Measurements from ENCODE around the gene COL7A1. TPM values are rescaled to one million over a fixed set of nuclear protein-coding genes. Genes with fewer than 3 reads are reported as not detected.
A peak's percentile ranks its signal among the peaks of the same experiment; 100 is the strongest.

Gene COL7A1
- total and polyA plus RNA-seq, 2 donors from 2014 or later: 13.1 to 14.4 TPM

DNA sequence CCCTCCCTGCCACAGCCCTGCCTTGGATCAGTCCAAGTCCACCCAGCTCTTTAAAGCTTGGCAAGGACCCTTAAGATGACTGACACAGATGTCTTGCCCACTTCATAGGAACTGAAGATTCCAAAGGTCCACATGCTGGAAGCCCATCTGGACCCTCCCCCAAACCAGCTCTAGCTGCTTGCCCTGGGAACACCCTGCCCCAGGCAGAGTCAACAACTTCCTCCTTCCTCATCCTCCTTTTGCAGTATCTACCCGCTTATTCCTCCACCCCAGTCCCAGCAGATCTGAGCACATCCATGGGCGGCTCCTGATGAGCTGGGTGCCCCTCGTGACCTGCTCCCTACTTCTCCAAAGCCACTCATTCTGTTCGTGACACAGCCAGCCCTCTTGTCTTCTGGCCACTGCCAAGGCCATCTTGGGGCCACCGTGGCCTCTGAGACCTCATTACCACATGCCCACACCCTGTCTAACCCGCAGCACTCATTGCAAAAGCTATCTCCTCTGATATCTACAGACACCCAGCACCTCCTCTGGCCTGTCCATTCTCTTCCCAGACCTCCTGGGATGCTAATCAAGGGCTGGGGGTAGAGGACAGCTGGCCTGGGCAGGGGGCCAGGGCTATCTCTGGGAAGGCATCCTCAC, 36.5 kb downstream of the COL7A1 start:
- no peaks in the 10 kb centered on the region for H3K27me3 ChIP-seq (ENCODE audit: control insufficient read depth, insufficient read depth, low read length)
- no peaks in the 10 kb centered on the region for H3K36me3 ChIP-seq (ENCODE audit: control insufficient read depth in 2 of 3, insufficient read depth in 3 of 3, low read length in 3 of 3)
- no peaks in the 10 kb centered on the region for H3K9me3 ChIP-seq (ENCODE audit: control insufficient read depth in 2 of 3, insufficient read depth in 1 of 3, low read length in 3 of 3)
- H3K4me3 ChIP-seq (ENCODE audit: low read length in 3 of 3): no peak overlapping the region
- H3K9ac ChIP-seq (ENCODE audit: low read length in 3 of 3): no peak overlapping the region
- FAIRE-seq (no peak), DNase-seq (peak in 1 of 5 donors; percentile 67)
- intact Hi-C loops (cut with DNase I): no loop called here
- TF ChIP-seq, protein P1, sequence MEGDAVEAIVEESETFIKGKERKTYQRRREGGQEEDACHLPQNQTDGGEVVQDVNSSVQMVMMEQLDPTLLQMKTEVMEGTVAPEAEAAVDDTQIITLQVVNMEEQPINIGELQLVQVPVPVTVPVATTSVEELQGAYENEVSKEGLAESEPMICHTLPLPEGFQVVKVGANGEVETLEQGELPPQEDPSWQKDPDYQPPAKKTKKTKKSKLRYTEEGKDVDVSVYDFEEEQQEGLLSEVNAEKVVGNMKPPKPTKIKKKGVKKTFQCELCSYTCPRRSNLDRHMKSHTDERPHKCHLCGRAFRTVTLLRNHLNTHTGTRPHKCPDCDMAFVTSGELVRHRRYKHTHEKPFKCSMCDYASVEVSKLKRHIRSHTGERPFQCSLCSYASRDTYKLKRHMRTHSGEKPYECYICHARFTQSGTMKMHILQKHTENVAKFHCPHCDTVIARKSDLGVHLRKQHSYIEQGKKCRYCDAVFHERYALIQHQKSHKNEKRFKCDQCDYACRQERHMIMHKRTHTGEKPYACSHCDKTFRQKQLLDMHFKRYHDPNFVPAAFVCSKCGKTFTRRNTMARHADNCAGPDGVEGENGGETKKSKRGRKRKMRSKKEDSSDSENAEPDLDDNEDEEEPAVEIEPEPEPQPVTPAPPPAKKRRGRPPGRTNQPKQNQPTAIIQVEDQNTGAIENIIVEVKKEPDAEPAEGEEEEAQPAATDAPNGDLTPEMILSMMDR (IDR thresholded peaks at IDR 0.05; ENCODE audit: borderline replicate concordance, extremely low read depth, insufficient read depth): no peak
- peaks cover 0 to 28% (median 2%) of the 10 kb centered on the region in 3 donors for H3K4me1 ChIP-seq (ENCODE audit: control insufficient read depth in 2 of 3, insufficient read depth in 2 of 3, low read depth in 1 of 3, low read length in 3 of 3)
- no peak overlapping the region for H3K27ac ChIP-seq (ENCODE audit: low read depth in 2 of 2, low read length in 2 of 2)

DNA sequence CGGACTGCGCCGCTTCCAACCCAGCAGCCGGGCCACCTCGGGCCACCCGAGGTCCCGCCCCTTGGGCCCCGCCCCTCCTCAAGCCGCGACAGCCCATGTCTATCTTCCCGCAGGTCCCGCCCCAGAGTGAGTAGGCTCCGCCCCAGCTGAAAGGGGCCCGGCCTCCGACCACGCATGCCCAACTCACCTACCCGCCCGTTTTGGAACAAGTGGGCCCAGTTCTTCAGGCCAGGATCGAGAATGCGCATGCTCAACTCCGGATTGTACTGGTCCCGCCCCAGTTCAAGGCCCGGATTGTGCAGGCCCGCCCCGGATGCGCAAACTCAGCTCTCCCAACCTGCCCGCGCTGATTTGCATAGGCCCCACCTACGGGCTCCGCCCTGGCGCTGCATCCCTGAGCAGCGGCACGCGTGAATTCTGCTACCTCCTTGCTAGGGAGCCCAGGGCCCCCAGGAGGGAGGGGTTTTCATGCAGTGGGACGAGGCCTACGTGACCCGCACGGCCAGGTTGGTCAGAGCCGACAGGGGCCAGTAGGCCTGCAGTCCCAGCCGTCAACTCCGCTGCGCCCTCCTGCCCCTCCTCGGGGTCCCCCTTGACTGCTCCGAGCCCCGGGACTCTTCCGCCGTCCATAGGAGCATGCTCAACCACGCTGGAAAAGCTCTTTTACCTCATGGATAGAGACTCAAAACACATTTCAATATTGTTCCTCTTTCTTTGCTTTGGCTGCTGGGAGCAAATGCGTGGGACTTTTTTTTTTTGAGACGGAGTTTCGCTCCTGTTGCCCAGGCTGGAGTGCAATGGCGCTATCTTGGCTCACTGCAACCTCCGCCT, 38.1 kb downstream of the COL7A1 start, which contains the start of gene PFKFB4:
Gene PFKFB4 (minus strand): TSS at position 8 of the 831 bp plus-strand sequence. CDS start 26 bp downstream, outside the sequence.
- peak within 1 kb of the TSS; percentile 58 to 64 (median 62) for H3K4me3 ChIP-seq (ENCODE audit: low read length in 3 of 3)
- TF ChIP-seq, protein P1 (IDR thresholded peaks at IDR 0.05; ENCODE audit: borderline replicate concordance, extremely low read depth, insufficient read depth): peak; percentile 11

DNA sequence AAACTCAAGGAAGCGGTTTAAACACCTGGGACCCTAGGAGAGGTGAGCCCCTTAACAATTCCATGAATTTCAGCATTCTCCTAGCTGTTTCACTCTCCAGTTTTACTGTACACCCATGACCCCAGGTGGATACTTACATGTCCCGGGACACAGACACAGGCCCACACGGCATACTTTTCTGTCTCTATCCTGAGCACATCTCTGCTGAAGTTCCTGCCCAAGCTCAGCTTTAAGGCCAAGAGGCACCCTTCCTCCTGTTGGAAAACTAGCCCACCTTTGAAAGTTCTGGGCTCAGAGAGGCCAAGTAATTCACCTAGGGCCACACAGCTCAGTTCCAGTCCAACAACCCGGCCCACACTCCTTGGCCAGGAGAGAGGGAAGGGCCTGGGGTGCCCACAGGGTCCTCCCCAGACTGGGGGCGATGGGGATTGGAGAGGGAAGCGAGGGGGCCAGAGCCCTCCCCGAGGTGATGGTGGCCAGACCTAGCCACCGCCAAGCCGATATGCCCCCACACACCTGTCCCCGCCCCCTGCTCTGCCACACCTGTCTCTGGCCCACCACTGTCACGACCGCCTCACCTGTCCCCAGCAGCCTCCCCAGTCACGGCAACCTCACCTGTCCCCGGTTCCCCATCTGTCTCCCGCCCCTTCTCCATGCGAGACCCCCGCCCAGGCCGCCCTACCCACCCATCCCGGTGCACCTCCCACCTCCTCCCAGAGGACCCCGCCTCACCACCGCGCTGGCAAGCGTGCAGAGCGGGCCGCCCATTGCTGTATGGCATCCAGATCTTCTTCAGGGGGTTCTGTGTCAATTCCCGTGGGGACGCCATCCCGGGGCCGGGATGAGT, 39.0 kb downstream of the COL7A1 start:
- Histone ChIP-seq H3K36me3 (ENCODE audit: control insufficient read depth in 2 of 3, insufficient read depth in 3 of 3, low read length in 3 of 3) (no peaks in the 10 kb centered on the region), H3K4me1 (ENCODE audit: control insufficient read depth in 2 of 3, insufficient read depth in 2 of 3, low read depth in 1 of 3, low read length in 3 of 3) (peaks cover 0 to 25% (median 2%) of the 10 kb centered on the region in 3 donors), H3K27ac (ENCODE audit: low read depth in 2 of 2, low read length in 2 of 2) (no peak overlapping the region), H3K27me3 (ENCODE audit: control insufficient read depth, insufficient read depth, low read length) (no peaks in the 10 kb centered on the region), H3K9me3 (ENCODE audit: control insufficient read depth in 2 of 3, insufficient read depth in 1 of 3, low read length in 3 of 3) (no peaks in the 10 kb centered on the region), H3K9ac (ENCODE audit: low read length in 3 of 3) (peak overlapping the region in 1 of 3 donors; percentile 26), H3K4me3 (ENCODE audit: low read length in 3 of 3) (peak overlapping the region; percentile 53 to 58 (median 58))
- intact Hi-C loops (cut with DNase I): no loop called here
- FAIRE-seq: no peak
- no peak for DNase-seq
- TF ChIP-seq, protein P1 (IDR thresholded peaks at IDR 0.05; ENCODE audit: borderline replicate concordance, extremely low read depth, insufficient read depth): no peak

More for the DNA sequence above, 38.1 kb downstream of the COL7A1 start, which contains the start of gene PFKFB4:
- H3K4me1 ChIP-seq (ENCODE audit: control insufficient read depth in 2 of 3, insufficient read depth in 2 of 3, low read depth in 1 of 3, low read length in 3 of 3): peaks cover 0 to 28% (median 2%) of the 10 kb centered on the region in 3 donors
- no peaks in the 10 kb centered on the region for H3K9me3 ChIP-seq (ENCODE audit: control insufficient read depth in 2 of 3, insufficient read depth in 1 of 3, low read length in 3 of 3)
- H3K9ac ChIP-seq (ENCODE audit: low read length in 3 of 3): peak within 1 kb of the TSS; percentile 4 to 51 (median 26)
- DNase-seq (peak; percentile 99 to 100 (median 100)), FAIRE-seq (peak; percentile 96)
- peak within 1 kb of the TSS in 1 of 2 donors; percentile 32 for H3K27ac ChIP-seq (ENCODE audit: low read depth in 2 of 2, low read length in 2 of 2)
- intact Hi-C loops (cut with DNase I): no loop called here
- H3K27me3 ChIP-seq (ENCODE audit: control insufficient read depth, insufficient read depth, low read length): no peaks in the 10 kb centered on the region
- H3K36me3 ChIP-seq (ENCODE audit: control insufficient read depth in 2 of 3, insufficient read depth in 3 of 3, low read length in 3 of 3): no peaks in the 10 kb centered on the region
